GM21515 (cell line): ENCODE data around the gene AURKAIP1.
"Not testable (repeated sequence)": the region's sequence is repeated elsewhere in the genome, so short reads cannot be mapped to it uniquely, and the experiment has no call there.

Source experiments
- ATAC-seq: cut with Tn5 transposase; IDR thresholded peaks from one replicate; pipeline ENCODE4 v1.9.1; 2021; ENCODE audit not compliant: unreplicated experiment

Gene AURKAIP1

DNA sequence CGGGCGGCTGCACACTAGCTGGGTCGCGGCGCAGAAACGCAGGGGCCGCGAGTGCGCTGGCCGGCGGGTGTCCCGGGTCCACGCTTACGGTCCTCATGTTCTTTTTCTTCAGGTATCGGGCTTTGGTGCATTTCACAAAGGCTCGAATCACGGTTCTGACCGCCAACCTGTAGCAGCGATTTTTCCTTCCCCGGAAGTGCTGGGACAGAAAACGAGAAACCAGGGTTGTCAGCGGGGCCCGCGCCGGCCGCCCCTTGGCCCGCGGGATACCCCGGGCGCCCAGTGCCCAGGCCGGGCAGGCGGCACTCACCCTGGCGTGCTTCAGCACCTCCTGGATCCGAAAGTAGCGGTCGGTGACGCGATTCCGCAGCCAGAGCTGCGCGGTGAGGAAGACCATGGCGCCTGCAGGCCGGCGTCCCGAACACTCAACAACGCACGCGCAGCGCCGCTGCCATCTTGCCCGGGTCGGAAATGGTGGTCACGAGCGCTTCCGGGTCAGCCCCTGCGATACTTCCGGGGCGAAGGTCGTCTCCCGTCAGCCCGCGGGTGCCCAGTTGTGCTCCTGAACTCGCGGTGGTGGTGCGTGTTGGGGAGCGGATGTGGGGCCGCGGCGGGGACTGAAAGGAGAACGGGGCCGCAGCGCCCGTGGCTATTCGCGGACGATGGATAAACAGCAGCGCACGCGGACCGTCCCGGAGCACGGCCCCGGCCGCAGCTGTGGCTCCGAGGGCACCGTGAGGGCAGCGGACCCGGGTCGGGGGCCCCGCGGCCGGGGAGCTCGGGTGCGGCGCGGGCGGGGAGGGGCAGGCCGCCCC is 32.0 kb upstream of the AURKAIP1 start, which contains the start of gene MRPL20:
Gene MRPL20 (minus strand): TSS at position 473 of the 815 bp plus-strand sequence. CDS start 76 bp downstream, at position 397.
- peak; percentile 86 for ATAC-seq

DNA sequence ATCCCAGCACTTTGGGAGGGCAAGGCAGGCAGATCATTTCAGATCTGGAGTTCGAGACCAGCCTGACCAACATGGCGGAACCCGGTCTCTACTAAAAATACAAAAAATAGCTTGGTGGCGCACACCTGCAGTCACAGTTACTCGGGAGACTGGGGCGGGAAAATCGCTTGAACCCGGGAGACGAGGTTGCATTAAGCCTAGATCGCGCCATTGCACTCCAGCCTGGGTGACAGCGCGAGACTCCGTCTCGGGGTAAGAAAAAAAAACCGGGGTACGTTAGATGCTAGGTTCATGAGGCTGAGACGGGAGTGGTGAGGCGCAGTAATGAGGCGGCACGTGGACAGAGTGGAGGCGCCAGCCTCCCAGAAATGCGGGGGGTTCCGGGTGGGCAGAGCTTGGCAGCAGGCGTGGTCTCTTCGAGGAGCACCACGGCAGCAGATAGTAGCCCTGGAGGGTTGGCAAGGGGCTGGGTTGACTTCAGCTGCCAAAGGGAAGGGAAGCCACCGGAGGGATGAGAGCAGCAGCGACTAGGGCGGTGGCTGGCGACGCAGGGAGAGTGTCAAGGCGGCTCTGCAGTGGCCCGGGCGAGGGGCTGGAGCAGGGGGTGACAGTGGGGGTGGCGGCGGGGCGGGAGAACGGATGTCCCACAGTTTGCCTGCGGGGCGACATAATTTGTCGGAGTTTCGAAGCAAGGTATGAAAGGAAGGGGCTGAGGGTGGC is 31.3 kb upstream of the AURKAIP1 start:
- ATAC-seq = no peak

DNA sequence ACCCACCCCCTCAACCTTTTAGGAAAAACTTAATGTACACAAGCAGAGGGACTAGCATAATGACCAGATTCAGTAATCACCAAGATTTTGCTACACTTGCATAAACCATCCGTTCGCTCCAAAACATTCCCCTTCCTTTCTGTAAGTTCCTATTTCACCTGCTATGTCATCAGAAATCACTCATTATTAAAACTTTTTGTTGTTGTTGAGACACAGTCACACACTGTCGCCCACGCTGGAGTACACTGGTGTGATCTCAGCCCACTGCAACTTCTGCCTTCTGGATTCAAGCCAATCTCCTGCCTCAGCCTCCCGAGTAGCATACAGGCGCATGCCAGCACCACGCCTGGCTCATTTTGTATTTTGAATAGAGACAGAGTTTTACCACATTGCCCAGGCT is 28.6 kb upstream of the AURKAIP1 start:
- no peak for ATAC-seq

DNA sequence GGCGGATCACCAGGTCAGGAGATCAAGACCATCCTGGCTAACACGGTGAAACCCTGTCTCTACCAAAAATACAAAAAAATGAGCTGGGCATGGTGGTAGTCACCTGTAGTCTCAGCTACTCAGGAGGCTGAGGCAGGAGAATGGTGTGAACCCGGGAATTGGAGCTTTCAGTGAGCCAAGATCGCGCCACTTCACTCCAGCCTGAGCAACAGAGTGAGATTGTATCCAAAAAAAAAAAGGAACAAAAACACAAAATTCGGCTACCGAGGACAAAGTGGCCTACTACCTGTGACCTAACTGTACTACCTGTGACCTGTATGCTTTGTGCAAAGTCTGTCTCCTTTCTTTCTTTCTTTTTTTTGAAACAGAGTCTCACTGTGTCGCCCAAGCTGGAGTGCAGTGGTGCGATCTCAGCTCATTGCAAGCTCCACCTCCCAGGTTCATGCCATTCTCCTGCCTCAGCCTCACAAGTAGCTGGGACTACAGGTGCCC is 27.9 kb upstream of the AURKAIP1 start:
- not testable (repeated sequence) for ATAC-seq

DNA sequence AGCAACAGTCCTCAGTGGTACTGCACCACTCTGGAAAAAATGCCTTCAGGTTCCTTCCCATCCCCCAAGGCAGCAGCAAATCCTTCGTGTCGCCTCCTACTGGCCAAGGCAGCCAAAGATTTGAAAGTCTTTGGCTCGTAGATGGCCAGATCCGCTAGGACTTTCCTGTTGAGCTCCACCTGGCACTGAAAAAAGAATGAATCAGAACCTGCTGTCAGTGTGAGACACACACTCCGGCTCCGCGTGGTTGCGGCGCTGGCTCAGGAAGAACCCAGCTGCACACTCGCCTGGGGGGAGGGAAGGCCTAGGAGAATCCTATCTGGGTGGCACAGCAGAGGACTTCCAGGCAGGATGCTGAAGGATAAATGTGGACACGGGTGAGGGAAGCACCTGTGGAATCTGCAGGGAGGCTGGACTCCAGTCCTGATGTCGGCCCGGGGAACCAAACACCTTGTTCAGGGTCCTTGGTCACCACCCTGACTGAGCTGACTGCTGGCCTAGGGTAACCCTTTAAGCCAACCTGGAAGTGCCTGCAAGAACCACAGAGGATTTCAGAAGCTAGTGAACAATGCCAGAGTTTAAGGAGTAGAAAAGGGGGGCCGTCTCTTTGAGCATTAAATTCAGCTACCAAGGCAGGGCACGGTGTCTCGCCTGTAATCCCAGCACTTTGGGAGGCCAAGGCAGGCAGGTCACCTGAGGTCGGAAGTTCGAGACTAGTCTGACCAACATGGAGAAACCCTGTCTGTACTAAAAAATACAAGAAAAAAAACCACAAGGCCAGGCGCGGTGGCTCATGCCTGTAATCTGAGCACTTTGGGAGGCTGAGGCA is 27.3 kb upstream of the AURKAIP1 start:
- no peak for ATAC-seq

DNA sequence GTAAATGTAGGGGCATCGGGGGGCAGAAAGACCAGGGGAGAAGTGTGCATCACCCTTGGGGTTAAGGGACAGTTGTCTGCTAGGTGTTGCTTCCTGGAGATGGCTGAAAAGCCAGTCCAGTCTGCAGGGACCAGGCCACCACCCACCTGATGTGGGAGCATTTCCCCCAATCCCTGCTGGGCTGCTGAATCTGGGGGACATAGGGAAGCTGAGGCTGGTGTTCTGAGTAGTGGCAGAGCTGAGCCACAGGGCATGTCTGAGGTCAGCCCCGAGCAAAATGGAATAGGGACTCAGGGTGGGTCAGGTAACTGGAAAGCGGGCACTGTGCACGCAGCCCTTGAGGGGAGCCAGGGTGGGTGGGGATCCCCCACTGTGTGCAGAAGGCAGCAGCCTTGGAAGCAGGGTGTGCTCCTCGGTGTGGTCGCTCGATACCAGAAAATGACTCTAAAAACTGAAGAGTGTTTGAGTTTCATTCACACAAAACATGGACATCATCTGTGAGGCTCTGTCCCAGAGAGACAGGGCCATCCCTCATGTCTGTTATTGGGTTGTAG is 26.5 kb upstream of the AURKAIP1 start:
- ATAC-seq = no peak

DNA sequence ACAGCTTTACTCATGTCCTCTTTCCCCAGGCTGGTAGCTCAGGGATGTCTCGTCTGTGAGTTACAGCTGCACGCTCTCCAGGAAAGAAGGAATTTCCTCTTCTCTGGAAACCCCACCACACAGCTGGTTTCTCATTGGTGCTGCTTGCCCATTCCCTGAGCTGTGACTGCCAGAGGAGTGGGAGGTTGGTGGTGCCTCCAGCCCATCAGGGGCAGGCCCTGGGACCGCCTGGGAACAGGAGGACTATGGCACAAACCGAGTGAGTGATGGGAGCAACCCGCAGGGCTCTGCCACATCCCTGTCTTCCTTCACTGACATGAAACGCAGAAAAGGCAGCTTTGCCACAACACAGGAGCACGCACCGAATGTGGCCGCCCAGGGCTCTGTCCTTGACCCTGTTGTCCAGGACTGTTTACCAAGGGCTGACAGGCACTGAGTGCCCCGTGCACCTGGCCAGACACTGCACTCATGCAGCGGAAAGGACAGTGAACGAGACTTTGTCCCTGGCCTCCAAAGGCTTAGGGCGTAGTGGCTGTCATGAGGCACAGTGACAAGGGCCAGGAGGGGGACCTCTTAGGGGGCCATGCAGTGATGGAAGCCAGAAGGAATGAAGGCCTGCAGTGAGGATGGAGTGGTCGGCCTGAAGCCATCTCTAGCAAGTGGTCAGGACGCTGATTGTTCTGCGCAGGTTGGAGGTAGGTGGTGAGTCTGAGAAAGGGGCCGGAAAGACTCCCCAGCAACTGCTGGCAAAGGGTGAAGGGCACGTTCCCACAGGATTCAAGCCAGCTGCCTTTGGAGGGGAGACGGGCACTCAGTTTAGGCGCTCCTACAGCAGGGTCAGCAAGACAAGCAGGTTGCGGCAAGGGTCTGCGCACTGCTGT is 25.8 kb upstream of the AURKAIP1 start:
- ATAC-seq = no peak

DNA sequence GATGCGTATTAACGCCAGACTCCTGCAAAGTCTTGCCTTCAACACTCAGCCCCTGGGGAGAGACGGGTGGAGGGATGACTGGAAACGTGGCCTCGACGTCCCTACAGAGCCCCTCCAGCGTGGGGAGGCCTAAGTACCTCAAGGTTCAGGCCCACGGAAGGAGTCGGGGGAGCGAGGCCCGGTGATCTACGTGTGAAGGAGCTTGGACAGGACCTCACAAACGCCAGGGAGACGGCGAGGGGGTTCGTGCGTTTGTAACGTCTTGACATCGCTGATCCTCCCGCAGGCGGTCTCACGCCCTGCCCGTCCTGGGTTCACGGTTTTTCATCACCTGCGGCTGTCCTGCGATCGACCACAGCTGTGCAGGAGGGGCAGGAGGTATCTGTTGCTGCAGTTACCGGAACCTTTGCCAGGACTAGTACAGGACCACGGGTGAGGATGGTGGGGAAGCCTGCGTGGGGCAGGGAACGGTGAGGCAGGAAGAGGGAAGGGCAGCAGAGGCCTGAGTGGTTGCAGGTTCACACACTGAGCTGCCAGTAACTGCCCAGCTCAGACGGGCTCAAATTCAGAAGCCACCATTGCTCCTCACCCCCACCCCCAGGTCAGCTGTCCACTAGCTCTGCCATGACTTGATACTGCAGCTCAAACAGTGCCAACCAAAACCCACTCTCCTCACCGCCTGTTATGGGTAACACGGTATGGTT is 25.0 kb upstream of the AURKAIP1 start:
- peak; percentile 8 for ATAC-seq

DNA sequence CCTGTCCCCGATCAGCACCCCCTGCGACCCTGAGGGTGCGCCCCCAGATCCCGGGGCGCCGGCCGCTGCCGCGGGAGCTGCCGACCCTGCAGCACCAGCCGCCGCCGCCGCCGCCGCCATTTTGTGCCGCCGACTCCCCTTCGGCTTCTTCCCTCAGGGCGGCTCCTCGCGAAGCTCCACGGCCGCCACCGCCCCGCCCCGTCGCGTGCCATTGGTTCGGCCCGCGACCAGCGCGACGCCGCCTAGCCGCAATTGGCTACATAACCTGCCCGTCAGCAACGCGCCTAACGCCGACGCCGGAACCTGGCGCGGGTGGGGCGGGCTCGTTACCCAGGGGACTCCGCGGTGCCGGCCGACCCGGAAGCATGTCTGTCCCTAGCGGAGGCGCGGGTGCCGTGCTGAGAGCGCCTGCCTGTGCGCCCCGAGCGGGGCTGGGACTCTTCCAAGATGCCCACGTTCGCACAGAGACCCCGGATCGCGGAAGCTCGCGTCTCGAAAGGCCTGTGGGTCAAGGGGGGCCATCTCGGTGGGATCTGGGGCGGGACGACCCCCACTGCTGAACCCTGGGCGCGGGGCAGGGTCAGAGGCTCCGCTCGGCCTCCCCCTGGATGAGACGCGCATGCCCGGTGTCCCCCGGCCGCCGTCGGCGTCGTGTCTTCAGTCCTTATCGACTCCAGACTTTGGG is 24.3 kb upstream of the AURKAIP1 start, which contains the start of gene CCNL2:
Gene CCNL2 (minus strand): TSS at position 149 of the 685 bp plus-strand sequence. CDS start 29 bp downstream, at position 120.
- peak; percentile 85 for ATAC-seq

DNA sequence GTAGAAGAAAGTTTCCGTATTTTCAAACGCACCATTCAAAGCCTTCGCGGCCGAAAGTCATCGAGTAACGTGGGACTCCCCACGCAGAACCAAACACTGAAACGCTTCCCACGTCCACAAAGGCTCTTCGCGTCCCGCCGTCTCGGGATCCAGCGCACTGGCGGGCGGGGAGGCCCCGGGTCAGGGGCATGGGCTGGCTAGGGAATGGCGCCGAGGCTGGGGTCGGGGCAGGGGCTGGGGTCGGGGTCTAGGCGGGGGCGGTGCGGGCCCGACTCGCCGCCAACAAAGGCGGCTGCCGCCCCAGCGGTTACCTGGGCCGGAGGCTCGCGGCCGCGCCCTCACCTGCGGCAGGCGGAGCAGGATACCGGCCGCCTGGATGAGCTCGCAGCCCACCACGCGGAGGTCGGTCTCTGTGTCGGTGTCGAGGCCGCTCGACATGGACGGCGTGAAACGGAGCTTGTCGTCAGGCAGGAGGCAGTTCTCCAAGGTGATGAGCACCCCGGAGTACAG is 23.7 kb upstream of the AURKAIP1 start:
- no peak for ATAC-seq

DNA sequence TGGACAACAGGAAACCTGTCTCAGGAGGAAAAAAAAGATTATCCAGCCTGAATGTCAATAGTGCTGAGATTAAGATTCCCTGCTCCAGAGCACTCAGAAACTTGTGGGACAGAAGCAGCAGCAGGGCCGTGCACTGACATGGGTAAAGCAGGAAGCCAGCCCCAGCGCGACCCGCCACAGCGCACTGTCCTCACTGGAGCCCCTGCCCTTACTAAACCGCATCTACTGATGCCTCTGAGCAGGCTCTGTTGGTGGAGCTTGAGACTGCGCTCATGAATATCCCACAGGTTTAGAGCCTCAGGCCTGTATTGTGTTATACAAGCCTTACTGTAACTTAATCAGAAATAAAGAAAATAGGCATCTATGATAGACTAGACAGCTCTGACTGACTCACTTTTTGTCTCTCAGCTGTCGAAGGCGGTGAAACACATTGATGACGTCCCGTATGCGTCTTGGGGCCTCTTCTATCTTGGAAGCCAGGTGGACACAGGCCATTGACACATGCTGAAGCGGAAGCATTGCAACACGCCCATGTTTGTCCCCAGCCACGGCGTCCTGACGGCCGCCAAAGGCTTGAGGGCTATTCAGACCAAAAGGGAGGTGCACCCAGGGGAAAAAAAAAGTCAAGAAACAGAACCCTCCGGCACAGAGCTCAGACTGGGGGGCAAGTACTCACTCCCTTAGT is 23.0 kb upstream of the AURKAIP1 start:
- no peak for ATAC-seq

DNA sequence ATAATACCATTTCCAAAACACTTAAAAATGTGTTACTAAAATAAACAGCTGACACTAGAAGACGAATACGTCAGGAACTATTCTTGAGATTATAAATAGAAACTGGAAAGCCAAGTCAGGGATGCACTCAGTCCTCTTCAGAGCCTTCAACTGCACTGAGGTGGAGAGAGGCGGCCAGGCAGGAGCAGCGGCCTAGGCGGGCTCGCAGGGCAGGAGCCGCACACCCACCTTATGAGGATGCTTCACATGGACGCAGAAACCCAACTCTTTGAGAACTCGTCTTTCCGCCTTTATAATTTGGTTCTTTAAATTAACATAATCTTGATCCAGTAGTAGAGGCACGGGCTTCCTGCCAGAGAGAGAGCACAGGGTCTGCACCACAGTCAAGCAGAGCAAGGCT is 20.2 kb upstream of the AURKAIP1 start:
- ATAC-seq = no peak

DNA sequence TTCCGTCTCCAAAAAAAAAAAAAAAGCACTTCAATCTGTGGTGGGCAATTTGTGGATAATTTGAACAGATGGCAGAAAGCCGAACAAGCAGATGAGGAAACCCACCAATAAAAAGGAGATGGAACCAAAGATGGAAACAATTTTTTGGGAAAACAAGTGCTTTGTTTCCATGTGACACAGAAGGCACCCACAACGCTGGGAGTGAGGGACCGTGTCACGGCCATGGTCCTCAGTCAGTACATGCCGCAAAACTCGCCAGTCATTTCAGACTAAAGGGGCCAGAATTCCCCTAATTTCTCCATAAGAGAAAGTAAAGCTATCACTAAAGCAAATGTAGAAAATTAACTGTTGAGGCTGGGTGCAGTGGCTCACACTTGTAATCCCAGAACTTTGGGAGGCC is 19.1 kb upstream of the AURKAIP1 start:
- ATAC-seq = no peak

DNA sequence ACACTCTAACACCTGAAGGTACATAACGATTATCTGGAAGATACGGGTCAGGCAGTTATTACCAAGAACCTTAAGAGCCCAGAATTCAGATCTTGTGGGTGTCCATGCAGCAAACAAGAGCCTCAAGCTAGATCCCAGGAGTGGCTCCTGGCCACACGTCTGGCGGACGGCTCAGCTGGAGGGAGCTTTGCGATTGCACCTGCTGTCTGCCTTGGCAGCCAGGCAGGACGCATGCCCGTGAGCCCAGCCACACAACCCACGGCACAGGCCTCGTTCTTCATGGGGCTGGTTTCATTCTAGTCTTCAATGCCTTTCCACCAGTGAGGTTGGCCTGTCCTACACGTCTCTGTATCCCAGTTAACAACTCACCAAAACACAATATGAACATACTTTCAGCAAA is 18.4 kb upstream of the AURKAIP1 start:
- no peak for ATAC-seq

DNA sequence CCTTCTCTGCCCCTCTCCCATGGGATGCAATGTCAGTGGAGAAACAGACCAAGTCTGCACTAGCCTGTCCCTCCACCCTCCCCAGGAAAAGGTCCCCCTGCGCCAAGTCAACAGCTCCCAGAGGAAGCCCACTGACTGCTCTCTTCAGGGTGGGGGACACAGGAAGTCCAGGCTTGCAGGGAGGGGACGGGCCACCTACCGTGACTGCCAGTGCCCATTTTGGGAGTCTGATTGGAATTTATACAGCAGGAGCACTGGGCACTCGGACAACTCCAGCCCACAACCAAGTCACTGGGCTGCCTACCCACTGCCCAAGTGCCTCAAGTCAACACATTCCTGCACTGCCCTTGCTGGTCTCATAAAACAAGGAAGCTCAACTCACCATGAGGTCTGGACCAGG is 18.0 kb upstream of the AURKAIP1 start:
- ATAC-seq = no peak

DNA sequence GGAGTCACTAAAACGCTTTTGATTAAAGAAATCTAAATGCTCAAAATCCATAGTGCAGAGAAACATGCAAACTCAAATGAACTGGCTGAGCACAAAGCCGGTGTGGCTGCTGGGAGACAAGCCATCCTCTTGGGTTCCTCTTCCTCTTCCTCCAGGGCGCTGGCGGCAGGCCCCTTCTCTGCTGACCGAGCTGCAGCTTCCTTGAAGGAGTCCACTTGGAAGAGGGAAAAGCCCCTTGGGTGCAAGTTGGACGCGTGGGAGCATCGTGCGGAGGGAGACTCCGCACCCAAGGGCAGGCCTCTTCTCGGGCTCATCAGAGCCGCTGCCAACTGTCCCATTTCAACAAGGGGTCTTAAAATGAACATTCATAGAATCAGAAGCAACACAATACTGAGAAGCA is 16.2 kb upstream of the AURKAIP1 start:
- ATAC-seq = no peak

DNA sequence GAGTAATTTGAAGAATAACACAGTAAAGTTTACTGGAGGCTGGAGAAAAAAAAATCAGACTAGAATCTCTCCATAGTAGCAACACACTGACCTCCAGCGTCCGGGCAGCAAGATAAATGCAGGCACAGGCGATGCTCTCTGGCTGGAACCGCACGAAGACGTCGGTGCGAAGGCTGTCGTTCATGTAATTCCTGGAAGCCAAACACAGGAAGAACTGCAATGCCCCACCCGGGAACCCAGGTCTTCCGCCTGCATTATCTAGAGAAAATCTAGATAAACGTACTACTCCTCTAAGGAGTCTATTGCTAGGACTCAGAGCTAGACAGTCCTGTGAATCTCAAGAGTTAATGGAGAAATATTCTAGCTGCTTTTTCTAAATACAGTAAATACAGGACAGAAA is 15.7 kb upstream of the AURKAIP1 start:
- no peak for ATAC-seq

DNA sequence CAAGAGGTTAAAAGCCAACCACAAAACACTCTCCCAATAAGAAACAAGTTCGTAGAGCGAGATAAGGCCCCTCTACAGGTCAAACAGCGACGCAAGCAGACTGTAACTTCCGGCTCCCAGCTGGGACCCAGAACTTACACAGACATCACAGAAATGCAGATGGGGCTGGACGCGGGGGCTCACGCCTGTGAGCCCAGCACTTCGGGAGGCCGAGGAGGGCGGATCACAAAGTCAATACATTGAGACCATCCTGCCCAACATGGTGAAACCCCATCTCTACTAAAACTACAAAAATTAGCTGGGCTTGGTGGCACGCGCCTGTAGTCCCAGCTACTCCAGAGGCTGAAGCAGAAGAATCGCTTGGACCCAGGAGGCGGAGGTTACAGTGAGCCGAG is 13.1 kb upstream of the AURKAIP1 start:
- no peak for ATAC-seq
